ENCODE results near the gene TREML1.

- TF ChIP-seq EZH2 (IDR thresholded peaks at IDR 0.05) = no peak
- no peak for TF ChIP-seq POLR2AphosphoS5 (IDR thresholded peaks at IDR 0.05; ENCODE audit: borderline replicate concordance, low read depth, low read length)
- no peak for TF ChIP-seq FOXP2 (optimal IDR thresholded peaks at IDR 0.05; ENCODE audit: control extremely low read depth, extremely low read length, insufficient read depth)
Observed at GRCh38 chr6:41193171-41193734, 39.1 kb upstream of the TREML1 start.
